Pancreas (tissue), 10 donors: ENCODE data around the gene RANBP1. TPM values are rescaled to one million over a fixed set of nuclear protein-coding genes. Genes with fewer than 3 reads are reported as not detected.

Source experiments
- ATAC-seq, 4 donors: fragments of 200-7000 bp; cut with Tn5 transposase; one replicate each; pipeline versions ENCODE4 v1.8.0 to v1.9.1; 2020; ENCODE audit warnings: mild to moderate bottlenecking in 4 of 4, moderate library complexity in 4 of 4
- DNase-seq, 6 donors: peaks; one replicate each; pipeline ENCODE4 v3.0.0-alpha.2; 2020
- FAIRE-seq: peaks from 2 replicates; lab custom pipeline; 2012; peaks lifted over from hg19 to GRCh38; lab: Jason Lieb, UNC
- H3K27ac ChIP-seq, 4 donors: fragments of 200-600 bp; sonication (generic); 1 replicate in 3 of 4; 2 replicates in 1 of 4; pipeline versions ENCODE4 v1.5.0 to v1.8.0; 2020
- H3K27me3 ChIP-seq, 4 donors: fragments of 200-600 bp; one replicate each; pipeline ENCODE4 v1.8.0; 2021
- H3K36me3 ChIP-seq, 3 donors: fragments of 200-600 bp; sonication (generic) in 1 of 3; one replicate each; pipeline versions ENCODE4 v1.5.0 to v1.8.0; 2020 to 2021
- H3K4me1 ChIP-seq, 3 donors: fragments of 200-600 bp; one replicate each; pipeline ENCODE4 v1.8.0; 2021
- H3K4me3 ChIP-seq, 4 donors: fragments of 200-600 bp; sonication (generic) in 2 of 4; one replicate each; pipeline versions ENCODE4 v1.5.0 to v1.8.0; 2020 to 2021
- H3K9me3 ChIP-seq, 4 donors: fragments of 200-600 bp; one replicate each; pipeline ENCODE4 v1.8.0; 2021
- CTCF ChIP-seq, 4 donors: fragments of 200-600 bp; sonication (generic) in 3 of 4; IDR thresholded peaks; one replicate each; pipeline versions ENCODE4 v1.5.0 to v1.8.0; 2021; ENCODE audit warnings: antibody characterized with exemption in 4 of 4
- WGBS, 2 donors: extraction: QIAGEN DNeasy Blood & Tissue Kit; methylation state at CpG; one replicate each; pipeline ENCODE4 v1.1.7; 2013; 5-methylcytosine and 5-hydroxymethylcytosine counted together
- intact Hi-C, 3 donors: fragments of 100-400 bp; cut with DNase I; formaldehyde crosslinking; loops; one replicate each; pipeline versions ENCODE4 v1.11.1 to v1.14.2; 2022
- polyA plus RNA-seq, 2 donors: library from polyadenylated mRNA; stranded (reverse); fragments of 200-250 nt; gene quantifications; one replicate each; pipeline ENCODE4 v1.2.3, GENCODE V29; 2013
- total RNA-seq, 6 donors: library from RNA; stranded (reverse); fragmentation: NEBNext Ultra II Directional in 4 of 6; extraction: Animal tissue kit (Norgen Biotek cat#: 25700) in 4 of 6; gene quantifications; one replicate each; pipeline versions ENCODE4 v1.2.1 to v1.2.4, GENCODE V29; 2021 to 2023
- donor health status: healthy with polysubstance abuse.
- donor health status: DM: no; HTN: no; CAD: no; lungs with moderate emphysema.
- donor health status: DM: no; HTN: no; CAD: no.
- donor health status: control.
- donor health status: control.
- donor health status: Bipolar disorder and iron deficiency.
- donor health status: DM: yes; HTN: yes; CAD: no.
- donor health status: DM: no; HTN: no; CAD: no.
- donor health status: DM: no; HTN: no; CAD: no.
- donor health status: DM: yes; HTN: yes; CAD: no.

Gene RANBP1
- total and polyA plus RNA-seq, 8 donors: 25.1 to 44.0 (median 34.3) TPM

- 57 to 60% methylated on average over 11 of the region's 11 CpGs for WGBS, 2 donors
Observed at GRCh38 chr22:20164863-20165262, 49.0 kb downstream of the RANBP1 start.

DNA sequence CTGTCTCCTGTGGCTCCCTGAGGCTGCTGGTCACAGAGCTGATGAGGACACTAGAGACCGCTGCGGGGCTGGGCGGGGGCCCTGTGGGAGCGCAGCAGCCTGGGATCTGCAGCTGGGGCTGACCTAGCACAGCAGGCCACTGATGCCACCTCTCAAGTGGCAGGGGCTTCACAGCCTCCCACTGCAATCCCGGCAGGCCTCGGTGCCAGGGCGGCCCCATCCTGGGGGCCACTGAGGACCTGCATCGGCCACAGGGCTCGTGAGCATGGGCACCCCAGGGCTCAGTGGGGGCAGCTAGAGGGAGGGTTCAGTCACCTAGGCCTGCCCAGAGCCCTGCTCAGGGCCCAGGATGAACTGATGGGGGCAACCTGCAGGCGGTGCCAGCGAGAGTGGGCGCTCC lies 49.5 kb downstream of the RANBP1 start:
- no peaks in the 10 kb centered on the region for H3K36me3 ChIP-seq
- H3K4me3 ChIP-seq: no peak overlapping the region
- H3K4me1 ChIP-seq: no peaks in the 10 kb centered on the region
- 84 to 91% methylated on average over 11 to 12 of the region's 12 CpGs for WGBS, 2 donors
- FAIRE-seq (no peak), DNase-seq (no peak), ATAC-seq (no peak)
- H3K9me3 ChIP-seq: no peaks in the 10 kb centered on the region
- no peak overlapping the region for H3K27ac ChIP-seq
- intact Hi-C loops: no loop called here
- H3K27me3 ChIP-seq: no peaks in the 10 kb centered on the region
- TF ChIP-seq CTCF (IDR thresholded peaks at IDR 0.05): no peak

More at GRCh38 chr22:20164863-20165262, 49.0 kb downstream of the RANBP1 start:
- H3K9me3 ChIP-seq: no peaks in the 10 kb centered on the region
- no peak for TF ChIP-seq CTCF (IDR thresholded peaks at IDR 0.05)
- no peaks in the 10 kb centered on the region for H3K4me1 ChIP-seq
- FAIRE-seq (no peak), DNase-seq (no peak), ATAC-seq (no peak)
- no peaks in the 10 kb centered on the region for H3K27me3 ChIP-seq
- no peaks in the 10 kb centered on the region for H3K36me3 ChIP-seq
- no peak overlapping the region for H3K27ac ChIP-seq
- intact Hi-C loops: no loop called here
- H3K4me3 ChIP-seq: no peak overlapping the region

DNA sequence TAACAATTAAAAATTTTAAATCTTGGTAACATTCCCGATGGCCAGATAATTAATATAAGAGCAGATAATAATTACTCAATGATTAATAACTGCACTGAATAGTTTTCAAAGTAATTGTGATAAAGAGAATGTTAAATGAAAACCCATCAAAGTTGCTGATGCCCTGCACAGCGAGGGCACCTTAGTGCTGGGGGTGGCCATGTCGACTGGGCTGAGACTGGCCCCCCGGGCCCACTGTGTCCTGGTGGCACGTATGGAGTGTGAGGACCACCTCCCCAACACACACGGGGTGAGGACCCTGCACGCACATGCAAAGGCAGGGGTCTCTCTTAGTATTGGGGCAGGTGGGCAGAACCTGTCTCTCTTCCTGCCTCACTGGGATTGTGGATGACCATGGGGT lies 50.0 kb downstream of the RANBP1 start:
- Histone ChIP-seq H3K27me3 (no peaks in the 10 kb centered on the region), H3K4me1 (no peaks in the 10 kb centered on the region), H3K36me3 (no peaks in the 10 kb centered on the region), H3K27ac (no peak overlapping the region), H3K9me3 (no peaks in the 10 kb centered on the region), H3K4me3 (no peak overlapping the region)
- TF ChIP-seq CTCF (IDR thresholded peaks at IDR 0.05): no peak
- ATAC-seq (no peak), FAIRE-seq (no peak), DNase-seq (no peak)
- intact Hi-C loops: no loop called here
- WGBS, 2 donors: 60 to 75% methylated on average over 7 of the region's 7 CpGs

- Histone ChIP-seq H3K4me1 (no peaks in the 10 kb centered on the region), H3K36me3 (no peaks in the 10 kb centered on the region), H3K4me3 (no peak overlapping the region), H3K27me3 (no peaks in the 10 kb centered on the region), H3K9me3 (no peaks in the 10 kb centered on the region), H3K27ac (no peak overlapping the region)
- intact Hi-C loops: no loop called here
- FAIRE-seq (no peak), ATAC-seq (no peak), DNase-seq (no peak)
- no peak for TF ChIP-seq CTCF (IDR thresholded peaks at IDR 0.05)
- WGBS, 2 donors: 78 to 86% methylated on average over 9 of the region's 9 CpGs
Observed at GRCh38 chr22:20166703-20167102, 50.8 kb downstream of the RANBP1 start.

DNA sequence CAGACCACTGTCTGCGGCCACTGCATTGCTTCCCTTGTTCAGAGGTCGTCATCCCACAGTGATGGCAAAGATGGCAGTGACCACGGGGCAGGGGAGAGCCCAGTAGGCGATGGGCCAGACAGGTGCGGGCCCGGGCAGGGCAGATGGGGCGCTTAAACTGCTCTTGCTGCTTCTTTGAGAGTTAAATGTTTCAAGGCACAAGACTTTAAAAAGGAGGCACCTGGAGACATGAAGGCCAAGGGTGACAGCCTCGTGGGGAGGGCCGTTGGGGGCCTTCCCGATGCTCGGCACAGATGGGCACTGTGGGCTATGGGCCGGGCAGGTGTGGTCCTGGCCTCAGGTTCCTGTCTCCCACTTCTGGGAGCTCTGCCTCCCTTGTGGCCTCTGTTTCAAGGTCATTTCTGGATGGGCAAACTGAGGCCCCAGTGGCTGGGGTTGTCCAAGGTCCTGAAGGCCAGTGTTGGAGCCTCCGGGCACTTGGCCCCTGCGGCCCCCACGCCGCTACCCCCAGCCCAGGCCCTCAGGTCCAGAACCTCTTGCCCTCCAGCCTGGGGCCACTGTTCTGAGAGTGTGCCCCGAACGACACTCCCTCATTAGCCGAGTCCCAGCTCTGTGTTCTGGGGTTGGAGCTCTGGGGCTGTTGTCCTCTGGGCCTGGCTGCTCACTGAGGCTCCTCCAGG lies 51.9 kb downstream of the RANBP1 start:
- no peak overlapping the region for H3K27ac ChIP-seq
- no peaks in the 10 kb centered on the region for H3K27me3 ChIP-seq
- no peak overlapping the region for H3K4me3 ChIP-seq
- H3K4me1 ChIP-seq: no peaks in the 10 kb centered on the region
- no peak for TF ChIP-seq CTCF (IDR thresholded peaks at IDR 0.05)
- H3K36me3 ChIP-seq: no peaks in the 10 kb centered on the region
- ATAC-seq (no peak), FAIRE-seq (no peak), DNase-seq (no peak)
- intact Hi-C loops: no loop called here
- H3K9me3 ChIP-seq: no peaks in the 10 kb centered on the region
- 79 to 88% methylated on average over 18 to 19 of the region's 19 CpGs for WGBS, 2 donors
